Renal cortical epithelial cell (primary cell): ENCODE results near the gene KLHL13. TPM values are rescaled to one million over a fixed set of nuclear protein-coding genes. Genes with fewer than 3 reads are reported as not detected.
"Not testable (repeated sequence)": the region's sequence is repeated elsewhere in the genome, so short reads cannot be mapped to it uniquely, and the experiment has no call there.

ENCODE experiments used
- DNase-seq: peaks from one replicate; pipeline ENCODE4 v3.0.0-alpha.2; 2011; ENCODE audit warnings: low read depth
- total RNA-seq: library from RNA; depleted of rRNA; stranded (reverse); fragments of >200 nt; gene quantifications from 2 replicates; pipeline ENCODE4 v1.2.3, GENCODE V29; 2014

KLHL13 gene
- total RNA-seq, 1 donor from 2014 or later: 99.4 TPM

DNA sequence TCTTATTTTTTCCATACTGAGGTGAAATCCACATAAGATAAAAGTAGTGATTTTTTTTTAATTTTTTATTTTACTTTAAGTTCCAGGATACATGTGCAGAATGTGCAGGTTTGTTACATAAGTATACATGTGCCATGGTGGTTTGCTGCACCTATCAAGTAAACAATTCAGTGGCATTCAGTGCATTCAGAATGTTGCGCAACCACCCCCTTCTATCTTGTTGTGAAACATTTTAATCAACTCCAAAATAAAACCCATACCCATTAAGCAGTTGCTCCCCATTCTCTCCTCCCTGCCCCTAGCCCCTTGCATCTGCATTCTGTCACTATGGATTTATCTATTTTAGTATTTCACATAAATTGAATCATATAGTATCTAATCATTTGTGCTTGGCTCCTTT, 121.2 kb downstream of the KLHL13 start:
- peak; percentile 42 for DNase-seq

DNA sequence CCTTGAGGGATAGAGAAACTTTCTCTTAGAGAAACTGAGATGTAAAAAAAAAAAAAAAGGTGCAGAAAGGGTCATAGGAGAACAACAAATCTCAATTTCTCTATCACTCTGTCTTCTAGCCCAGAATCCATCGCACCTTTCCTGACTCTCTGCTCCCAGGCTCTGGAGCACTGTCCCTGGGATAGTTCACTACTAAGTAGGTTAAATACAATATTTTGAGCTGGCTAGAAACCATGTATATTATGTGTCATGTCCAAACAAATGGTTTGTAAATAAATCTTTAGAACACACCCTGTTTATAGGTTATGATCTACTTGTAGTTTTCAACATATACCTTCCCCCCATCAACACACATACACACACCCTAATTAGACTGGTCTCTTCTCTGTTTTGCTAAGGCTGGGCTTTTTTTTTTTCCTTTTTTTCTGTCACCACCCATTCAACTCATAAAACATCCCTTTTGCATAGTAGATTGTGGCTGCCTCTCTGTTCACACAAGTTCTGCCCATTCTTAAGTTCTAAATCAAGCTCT, 124.4 kb downstream of the KLHL13 start:
- no peak for DNase-seq

DNA sequence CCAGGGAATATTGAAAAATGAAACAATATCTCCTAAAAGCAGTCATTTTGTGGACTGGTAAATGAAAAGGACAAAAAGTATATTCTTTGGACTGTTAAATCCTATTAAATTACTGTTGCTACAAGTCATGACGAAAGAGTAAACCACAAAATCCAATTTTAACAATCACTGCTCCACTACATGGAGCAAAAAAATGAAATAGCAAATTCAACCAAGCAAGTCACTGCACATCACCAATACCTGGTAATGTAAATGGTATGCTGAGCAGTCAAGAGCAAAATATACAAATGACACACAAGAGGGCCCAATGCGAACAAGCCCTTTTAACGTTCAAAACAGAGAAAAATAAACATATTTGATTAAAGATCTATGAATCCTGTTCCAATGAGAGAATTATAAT, 126.2 kb downstream of the KLHL13 start:
- DNase-seq: peak; percentile 68

DNA sequence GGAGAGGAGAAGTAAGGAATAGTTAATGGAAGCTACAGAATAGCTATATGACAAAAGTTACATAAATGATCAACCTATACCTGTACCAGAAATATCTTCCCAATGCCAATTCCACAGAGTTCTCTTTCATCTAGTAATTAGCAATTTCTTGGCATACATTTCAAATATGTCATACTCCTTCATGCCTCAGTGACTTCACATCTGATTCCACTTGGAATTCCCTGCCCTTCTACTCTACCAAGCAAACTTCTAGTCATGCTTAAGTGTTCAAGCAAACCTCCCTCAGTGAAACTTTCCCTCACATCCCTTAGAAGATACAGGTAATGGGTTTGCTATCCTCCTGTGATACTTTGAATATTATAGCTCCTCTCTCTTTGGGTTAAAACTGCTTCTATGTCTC, 127.1 kb downstream of the KLHL13 start:
- peak; percentile 72 for DNase-seq

DNA sequence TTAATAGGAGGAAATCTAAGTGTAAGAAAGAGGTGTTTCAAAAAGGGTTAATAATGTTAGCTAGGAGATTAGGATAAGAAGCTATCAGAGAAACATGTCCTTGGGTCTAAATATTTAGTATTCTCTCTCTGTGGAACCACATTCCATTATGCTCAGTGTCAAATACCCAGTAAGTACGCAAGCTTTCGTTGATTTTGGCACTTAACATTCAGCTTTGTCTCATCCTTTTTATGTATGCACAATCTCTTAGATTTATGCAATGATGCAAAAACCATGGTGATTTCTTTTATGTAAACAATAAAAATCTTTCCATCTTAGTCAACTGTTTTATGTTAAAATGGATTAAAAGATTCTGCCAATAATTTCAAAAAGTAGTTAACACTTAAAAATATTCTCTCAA, 129.2 kb downstream of the KLHL13 start:
- DNase-seq: no peak

DNA sequence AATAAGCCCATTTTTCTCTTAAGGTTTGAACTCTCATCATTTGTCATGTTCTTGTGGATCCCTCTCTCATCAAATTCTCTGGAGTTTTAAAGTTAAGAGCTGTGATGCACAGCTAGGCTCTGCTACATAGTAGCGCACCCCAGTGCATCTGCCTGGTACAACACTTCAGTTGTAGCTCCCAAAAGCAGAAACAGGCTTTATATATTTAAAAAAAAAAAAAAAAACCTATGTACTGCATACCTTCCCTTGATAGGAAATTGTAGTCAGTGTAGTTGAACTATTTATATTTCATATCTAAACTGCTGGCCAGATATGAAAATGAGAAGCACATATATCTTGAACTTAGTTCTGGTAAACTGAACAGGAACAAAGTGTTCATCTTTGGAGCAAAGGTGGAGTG, 131.4 kb downstream of the KLHL13 start:
- DNase-seq: peak; percentile 28

DNA sequence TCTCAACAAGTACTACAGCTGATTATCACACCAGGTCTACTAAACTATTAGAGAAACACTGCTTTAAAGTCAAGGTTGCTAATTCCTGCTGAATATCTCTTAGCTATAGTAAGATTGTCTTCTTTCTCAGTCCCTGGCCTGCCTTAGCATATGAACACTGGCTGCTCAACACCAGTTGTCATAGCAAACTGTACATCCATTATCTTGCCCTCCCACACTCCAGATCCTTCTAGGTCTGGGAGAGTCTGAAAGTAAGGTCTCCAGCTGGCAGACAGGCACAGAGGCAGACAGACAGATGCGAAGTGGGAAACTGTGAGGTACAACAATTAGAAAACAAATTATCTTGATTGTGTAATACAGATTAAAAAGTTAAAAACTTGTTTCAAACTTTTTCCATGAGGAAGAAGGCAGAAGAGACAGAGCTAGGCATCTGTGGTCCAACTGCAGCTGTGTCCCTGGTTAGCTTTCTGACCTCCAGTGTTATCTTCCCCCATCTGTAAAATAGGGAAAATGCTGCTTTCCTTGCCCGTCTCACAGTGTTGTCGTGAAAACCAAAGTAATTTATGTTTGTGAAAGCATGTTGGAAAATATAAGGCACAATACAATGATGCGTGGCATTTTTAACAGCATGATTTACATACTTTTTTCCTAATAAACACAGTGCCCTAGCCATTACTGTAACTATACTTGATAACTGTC, 133.8 kb downstream of the KLHL13 start:
- DNase-seq: no peak

DNA sequence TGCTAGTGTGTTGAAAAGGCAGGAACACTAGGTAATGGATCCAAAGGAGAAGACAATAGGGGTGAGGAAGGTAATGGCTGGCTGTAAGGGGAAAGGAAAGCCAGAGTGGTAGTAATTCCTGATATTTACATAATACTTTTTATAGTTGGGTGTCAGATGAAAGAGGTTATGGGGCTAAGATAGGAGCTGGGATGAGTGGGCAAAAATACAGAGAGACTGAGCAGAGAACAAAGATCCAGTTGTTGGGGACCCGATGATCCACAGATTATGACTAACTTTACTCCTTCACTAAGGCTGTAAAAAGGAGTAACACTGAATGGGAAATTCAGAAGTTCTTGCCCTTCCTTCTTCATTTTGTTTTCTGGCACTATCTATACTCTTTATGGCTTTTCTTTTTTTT, 138.2 kb downstream of the KLHL13 start:
- no peak for DNase-seq

DNA sequence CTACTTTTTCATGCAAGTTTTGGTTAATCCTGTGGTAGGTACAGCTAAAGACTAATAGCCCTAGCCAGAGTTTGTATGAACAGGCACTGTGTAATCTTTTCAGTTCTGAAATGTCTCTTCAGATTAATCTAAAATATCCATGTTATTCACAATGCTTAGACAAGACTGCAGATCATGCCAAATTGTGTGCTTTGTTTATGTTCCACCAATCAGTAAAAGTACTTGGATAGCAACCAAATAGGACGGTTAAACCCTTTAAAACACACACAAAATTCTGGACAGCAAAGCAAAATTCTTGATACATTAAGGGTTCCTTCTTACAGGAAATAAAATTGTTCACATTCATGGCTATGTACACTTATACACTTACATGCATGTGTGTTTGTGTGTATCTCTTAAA, 139.1 kb downstream of the KLHL13 start:
- no peak for DNase-seq

DNA sequence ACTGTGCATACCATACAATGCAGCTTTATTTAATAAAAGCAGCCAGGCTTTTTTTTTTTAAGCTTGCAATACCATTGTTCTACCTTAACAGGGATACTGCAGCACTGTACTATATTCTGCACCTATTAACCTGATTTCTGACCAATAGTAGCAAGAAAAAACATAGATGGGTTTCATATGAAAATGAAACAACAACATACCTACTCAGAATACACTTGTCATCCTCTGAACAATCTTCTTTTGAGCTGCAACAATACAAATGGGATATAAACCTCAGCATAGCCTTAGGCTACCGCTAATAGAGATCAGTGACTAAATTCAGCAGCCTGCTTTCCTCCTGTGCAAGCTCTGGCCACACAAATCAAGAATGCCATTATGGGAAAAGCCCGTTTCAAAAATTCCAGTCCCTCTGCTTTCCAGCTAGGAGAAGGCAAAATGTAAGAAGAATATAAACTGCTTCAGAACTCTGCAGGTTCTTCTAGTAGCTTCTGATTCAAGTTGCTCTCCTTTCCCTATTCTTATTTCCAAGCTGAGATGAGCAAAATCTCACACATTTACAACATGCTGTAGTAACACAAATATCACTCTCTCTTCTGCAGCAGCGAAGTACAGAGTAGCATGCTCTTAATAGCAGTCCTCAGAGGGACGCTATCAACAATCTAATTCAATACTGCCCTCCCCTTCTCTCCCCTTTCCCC, 143.4 kb downstream of the KLHL13 start:
- peak; percentile 69 for DNase-seq

DNA sequence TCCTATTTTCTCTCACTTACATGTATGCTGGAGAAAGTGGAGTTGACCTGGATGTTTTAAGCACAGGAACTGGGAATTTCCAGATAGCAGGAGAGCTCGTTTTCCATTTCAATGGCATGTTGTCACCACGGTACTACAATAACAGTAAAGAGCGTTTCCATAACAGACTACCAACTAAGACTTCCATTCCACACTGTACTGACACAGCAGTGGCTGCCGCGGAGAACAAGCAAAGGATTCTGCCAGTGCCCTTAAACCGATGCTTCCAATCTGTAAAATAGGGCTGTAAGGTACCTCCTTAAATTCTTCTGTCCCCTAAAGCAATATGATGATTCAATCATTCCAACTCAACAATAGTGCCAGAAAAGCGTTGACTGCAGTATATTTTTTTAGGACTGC, 143.9 kb downstream of the KLHL13 start:
- DNase-seq: peak; percentile 81

DNA sequence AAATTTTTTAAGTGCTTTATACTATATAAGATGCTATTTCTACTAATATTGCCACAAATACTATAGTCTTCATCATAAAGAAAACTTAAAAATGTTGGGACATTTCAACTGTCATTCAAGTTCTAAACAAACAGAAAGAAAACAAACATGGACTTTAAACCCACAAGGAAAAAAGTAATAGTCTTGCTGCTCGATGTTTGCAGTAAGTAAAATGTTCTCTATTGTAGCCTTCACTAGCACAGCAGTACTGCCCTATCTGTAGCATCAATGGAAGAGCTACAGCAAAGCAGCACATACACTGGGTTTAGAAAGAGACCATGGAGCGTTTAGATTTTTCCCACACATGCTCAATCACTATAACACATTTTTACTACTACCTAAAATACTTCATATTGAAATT, 146.8 kb downstream of the KLHL13 start:
- no peak for DNase-seq

DNA sequence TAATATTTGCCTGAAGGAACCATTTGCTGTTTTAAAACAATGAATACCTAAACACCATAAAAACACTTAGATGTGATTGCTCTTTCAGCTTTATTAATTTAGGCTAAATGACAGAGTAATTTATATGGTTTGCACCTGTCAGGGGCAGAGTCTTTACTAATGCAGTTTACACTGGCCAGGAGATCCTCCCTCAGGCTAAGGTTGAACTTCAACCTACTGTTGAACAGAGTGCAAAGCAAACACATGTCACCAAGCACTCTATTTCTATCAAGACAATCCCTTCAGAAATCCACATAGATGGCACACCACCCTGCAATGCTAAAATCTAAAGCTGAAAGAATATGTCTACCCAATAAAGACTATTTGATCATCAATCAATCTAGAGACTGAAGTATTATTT, 147.3 kb downstream of the KLHL13 start:
- peak; percentile 20 for DNase-seq

DNA sequence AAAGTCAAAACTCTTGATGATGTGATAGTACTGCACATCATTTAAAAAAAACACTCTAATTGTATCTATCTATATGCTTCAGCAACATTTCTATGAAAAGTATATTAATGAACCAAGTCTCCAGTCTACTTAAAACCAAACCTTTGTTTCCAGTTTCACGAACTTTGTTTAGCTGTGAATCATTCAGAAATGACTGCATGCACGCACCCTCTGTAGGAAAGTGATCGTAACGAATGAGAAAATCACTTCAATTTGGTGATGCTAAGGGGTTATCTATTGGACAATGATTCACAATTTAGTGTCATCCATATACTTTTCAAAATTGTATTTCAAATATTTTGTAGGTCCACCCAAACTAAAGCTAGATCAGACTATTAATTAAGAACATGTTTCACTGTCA, 157.6 kb downstream of the KLHL13 start:
- DNase-seq: no peak

DNA sequence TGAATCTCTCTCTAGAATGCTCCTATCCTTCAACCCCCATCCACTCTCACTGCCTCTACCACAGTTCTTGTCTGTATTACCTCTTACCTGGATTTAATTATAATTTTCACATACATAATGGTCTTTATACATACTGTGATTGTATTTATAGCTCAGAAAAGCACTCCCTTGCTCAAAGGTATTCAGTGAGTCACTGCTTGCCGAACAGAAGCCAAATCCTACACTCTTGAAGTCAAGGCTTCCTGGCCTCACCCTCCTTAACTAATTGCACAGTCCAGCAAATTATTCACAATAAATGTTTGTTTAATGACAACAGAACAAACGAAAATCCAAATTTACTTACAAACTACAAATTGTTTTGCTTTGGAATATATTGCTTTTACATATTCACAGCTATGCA, 159.5 kb downstream of the KLHL13 start:
- DNase-seq: peak; percentile 68

DNA sequence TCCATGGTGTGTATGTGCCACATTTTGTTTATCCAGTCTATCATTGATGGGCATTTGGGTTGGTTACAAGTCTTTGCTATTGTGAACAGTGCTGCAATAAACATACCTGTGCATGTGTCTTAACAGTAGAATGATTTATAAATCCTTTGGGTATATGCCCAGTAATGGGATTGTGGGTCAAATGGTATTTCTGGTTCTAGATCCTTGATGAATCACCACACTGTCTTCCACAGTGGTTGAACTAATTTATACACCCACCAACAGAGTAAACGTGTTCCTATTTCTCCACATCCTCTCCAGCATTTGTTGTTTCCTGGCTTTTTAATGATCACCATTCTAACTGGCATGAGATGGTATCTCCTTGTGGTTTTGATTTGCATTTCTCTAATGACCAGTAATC, 177.3 kb downstream of the KLHL13 start:
- peak; percentile 23 for DNase-seq

DNA sequence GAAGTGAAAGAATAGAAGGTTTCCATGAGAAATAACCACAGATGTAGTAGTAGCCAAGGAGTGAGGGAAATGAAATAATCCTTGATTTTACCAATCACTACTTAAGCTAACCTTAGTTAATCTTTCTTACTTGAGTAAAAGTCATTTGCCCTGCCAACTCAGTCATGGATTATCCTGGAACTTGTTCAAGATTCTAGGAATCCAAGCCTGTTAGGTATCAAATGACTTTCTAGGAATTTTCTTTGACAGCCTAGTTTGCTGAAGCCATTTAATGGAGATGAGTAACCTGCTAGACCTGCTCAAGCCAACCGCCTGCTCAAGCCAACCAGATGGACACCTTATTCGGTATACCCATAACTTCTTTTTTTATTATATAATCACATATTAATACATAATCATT, 180.5 kb downstream of the KLHL13 start:
- peak; percentile 62 for DNase-seq

DNA sequence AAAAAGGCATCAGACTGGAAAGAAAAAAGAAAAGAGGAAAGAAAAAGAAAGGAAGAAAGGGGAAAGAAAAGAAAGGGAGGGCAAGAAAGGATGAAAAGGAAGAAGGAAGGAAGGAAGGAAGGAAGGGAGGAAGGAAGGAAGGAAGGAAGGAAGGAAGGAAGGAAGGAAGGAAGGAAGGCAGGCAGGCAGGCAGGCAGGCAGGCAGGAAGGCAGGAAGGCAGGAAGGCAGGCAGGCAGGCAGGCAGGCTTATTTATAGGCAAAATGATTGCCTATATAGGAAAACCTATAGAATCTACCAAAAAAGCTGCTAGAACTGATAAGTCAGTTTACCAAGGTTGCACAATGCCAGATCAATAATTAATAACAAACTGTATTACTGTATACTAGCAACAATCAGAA, 186.5 kb downstream of the KLHL13 start:
- DNase-seq: not testable (repeated sequence)

DNA sequence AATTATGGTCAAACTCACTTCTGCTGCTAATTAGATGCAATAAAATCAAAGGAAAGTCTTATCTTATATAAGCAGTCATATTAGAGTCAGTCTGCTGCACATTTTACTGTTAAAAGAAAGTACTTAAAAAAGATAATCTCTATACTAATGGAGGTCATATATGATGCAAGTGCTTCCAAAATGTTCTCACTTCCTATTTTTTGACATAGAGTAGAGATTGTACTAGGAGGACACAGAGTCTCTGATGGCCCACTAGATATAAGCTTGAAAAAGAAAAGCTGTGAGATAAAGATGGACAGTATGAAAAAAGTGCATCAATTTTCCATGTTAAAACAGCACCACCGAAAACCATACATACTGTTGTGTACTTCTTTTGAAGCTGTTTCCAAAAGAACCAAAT, 196.9 kb downstream of the KLHL13 start:
- no peak for DNase-seq

DNA sequence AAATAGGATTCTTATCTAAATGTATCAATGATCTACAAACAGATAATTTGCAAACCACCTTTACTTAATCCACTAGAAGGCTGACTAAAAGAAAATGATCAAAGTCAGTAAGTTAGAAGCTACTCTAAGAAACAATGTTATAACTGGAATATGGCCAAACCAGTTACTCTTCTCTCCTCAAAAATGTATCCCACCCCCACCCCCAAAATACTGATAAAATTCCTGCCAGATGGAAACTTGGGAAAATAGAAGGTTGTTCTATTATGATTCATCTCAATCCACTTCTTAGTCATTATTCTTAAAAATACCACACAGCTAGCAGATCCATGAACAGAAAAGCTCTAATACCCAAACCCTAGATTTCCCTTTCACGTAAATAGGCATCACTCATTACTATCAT, 206.4 kb downstream of the KLHL13 start:
- DNase-seq: no peak

DNA sequence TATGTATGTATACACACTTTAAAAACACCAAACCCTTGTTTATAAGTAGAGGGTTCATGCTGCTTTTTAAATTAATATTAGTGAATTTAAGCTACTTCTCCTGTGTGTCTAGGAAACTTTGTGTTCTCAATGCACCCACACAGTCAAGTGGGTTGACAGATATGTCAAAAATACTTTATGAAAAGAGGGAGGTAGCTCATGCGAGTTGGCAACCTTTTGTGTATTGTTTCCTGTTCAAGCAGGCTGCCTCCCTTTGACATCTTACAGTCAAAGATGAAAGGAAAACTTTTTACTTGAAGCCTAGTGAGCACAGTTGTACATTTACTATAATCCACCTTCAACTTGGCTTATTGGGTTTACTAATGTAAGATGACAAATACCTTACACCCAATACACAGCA, 218.4 kb downstream of the KLHL13 start:
- no peak for DNase-seq

DNA sequence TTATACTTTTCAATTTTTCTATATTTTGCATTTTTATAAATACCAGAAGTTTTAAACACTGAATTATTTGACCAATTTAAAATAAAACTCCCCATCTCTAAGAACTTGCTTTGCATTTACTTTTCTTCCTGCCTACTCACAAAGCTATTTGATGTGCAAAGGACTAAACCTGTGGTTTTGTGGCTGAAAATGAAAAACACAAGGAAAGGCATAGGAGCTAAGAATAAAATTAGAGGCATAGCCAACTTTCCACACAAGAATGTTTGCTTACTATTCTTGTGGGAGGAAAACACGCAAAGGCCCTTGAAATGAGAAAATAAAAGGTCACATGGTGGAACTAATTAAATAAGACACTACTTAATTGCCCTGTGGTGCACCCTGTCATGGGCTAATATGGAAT, 221.2 kb downstream of the KLHL13 start:
- DNase-seq: peak; percentile 21

DNA sequence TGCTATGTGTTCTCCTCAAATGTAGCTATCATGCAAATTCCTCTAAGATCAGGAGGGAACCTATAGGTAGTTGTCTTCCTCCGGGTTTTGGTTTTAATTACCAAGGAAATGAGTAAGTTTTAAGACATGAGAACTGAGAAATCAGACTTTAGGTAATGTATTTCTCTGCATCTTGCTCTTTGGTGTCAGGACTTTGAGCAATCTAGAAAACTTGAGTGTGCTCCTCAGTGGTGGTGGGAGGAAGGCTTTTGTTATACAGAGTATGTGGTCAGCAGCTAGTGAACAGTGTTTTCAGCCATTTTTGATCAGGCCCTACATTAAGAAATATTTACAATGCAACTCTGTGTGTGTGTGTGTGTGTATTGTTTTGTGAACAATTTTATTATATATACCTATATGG, 224.1 kb downstream of the KLHL13 start:
- no peak for DNase-seq

DNA sequence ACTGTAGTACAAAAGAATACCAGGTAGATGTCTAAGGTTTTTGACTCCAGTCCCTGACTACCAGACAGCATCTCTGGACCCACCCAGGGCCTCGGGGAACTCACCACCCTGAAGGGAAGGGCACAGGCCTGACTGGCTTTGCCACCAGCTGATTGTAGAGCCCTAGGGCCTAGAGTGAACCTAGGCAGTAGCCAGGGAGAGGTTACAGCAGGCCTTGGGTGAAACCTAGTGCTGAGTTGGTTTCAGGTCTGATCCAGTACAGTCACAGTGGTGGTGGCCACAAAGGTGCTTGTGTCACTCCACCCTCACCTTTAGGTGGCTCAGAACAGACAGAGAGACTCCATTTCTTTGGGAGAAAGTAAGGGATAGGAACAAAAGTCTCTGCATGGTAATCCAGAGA, 244.8 kb downstream of the KLHL13 start:
- DNase-seq: no peak
